MM.1S (cell line): Measurements from ENCODE around the gene CCNC.

Source experiments
- DNase-seq: peaks from one replicate; pipeline ENCODE4 v3.0.0-alpha.2; 2015
- H2AFZ ChIP-seq: fragments of 300-600 bp; sonication (generic); 2 replicates; pipeline ENCODE4 v1.6.0; 2016; ENCODE audit warnings: antibody characterized with exemption, low read length
- H3F3A ChIP-seq: fragments of 300-600 bp; sonication (generic); 2 replicates; pipeline ENCODE4 v1.6.1; 2016; ENCODE audit warnings: mild to moderate bottlenecking, antibody characterized with exemption, low read length, moderate library complexity, mixed read lengths; ENCODE audit not compliant: insufficient read depth
- H3K27ac ChIP-seq: fragments of 300-600 bp; sonication (generic); 2 replicates; pipeline ENCODE4 v1.5.1; 2016; ENCODE audit warnings: mild to moderate bottlenecking, low read length
- H3K27me3 ChIP-seq: fragments of 300-600 bp; sonication (generic); replicated peaks from 2 replicates; pipeline ENCODE4 v1.6.0; 2016; ENCODE audit warnings: low read length; ENCODE audit not compliant: insufficient read depth
- H3K36me3 ChIP-seq: fragments of 300-600 bp; sonication (generic); replicated peaks from 2 replicates; pipeline ENCODE4 v1.6.1; 2016; ENCODE audit warnings: mild to moderate bottlenecking, low read length, mixed read lengths; ENCODE audit not compliant: insufficient read depth
- H3K4me1 ChIP-seq: fragments of 300-600 bp; sonication (generic); 2 replicates; pipeline ENCODE4 v1.6.1; 2016; ENCODE audit warnings: low read length, mixed read lengths
- H3K4me2 ChIP-seq: fragments of 300-600 bp; sonication (generic); 2 replicates; pipeline ENCODE4 v1.6.0; 2016; ENCODE audit warnings: low read depth, low read length
- H3K4me3 ChIP-seq: fragments of 300-600 bp; sonication (generic); 2 replicates; pipeline ENCODE4 v1.5.1; 2016; ENCODE audit warnings: low read length, mixed read lengths
- H3K79me2 ChIP-seq: fragments of 300-600 bp; sonication (generic); 2 replicates; pipeline ENCODE4 v1.6.1; 2016; ENCODE audit warnings: mixed run types, low read length, mixed read lengths
- H3K9ac ChIP-seq: fragments of 300-600 bp; sonication (generic); 2 replicates; pipeline ENCODE4 v1.6.1; 2016; ENCODE audit warnings: low read length, mixed read lengths
- H3K9me2 ChIP-seq: fragments of 300-600 bp; sonication (generic); replicated peaks from 2 replicates; pipeline ENCODE4 v1.6.1; 2016; ENCODE audit warnings: mild to moderate bottlenecking, low read length, mixed read lengths; ENCODE audit not compliant: insufficient read depth
- H3K9me3 ChIP-seq: fragments of 300-600 bp; sonication (generic); replicated peaks from 2 replicates; pipeline ENCODE4 v1.6.1; 2016; ENCODE audit warnings: mild to moderate bottlenecking, low read length, mixed read lengths; ENCODE audit not compliant: insufficient read depth
- H4K20me1 ChIP-seq: fragments of 300-600 bp; sonication (generic); 2 replicates; pipeline ENCODE4 v1.6.1; 2016; ENCODE audit warnings: mild to moderate bottlenecking, low read length, moderate library complexity, mixed read lengths; ENCODE audit not compliant: insufficient read depth
- CTCF ChIP-seq: fragments of 300-600 bp; sonication (generic); IDR thresholded peaks from 2 replicates; pipeline ENCODE4 v1.5.1; 2016; ENCODE audit warnings: antibody characterized with exemption, low read length, mixed read lengths
- EZH2 ChIP-seq: fragments of 300-600 bp; sonication (generic); optimal IDR thresholded peaks from 2 replicates; pipeline ENCODE3; 2017; ENCODE audit warnings: low read depth, mild to moderate bottlenecking, antibody characterized with exemption, low read length, mixed read lengths
- EZH2phosphoT487 ChIP-seq: fragments of 300-600 bp; sonication (generic); IDR thresholded peaks from 2 replicates; pipeline ENCODE4 v1.6.1; 2018; ENCODE audit warnings: antibody characterized with exemption, low read length

CCNC gene

GRCh38 chr6:99507648-99508047 lies 60.8 kb downstream of the CCNC start:
- TF ChIP-seq CTCF = no peak
- H3K9ac ChIP-seq = no peak overlapping the region
- no peak overlapping the region for H3K4me2 ChIP-seq
- H3K27ac ChIP-seq = no peak overlapping the region
- no peaks in the 10 kb centered on the region for H3K9me2 ChIP-seq
- no peaks in the 10 kb centered on the region for H3K4me1 ChIP-seq
- H3K36me3 ChIP-seq = no peaks in the 10 kb centered on the region
- DNase-seq = no peak
- no peaks in the 10 kb centered on the region for H3K27me3 ChIP-seq
- H2AFZ ChIP-seq = no peak overlapping the region
- H3K4me3 ChIP-seq = no peak overlapping the region
- no peaks in the 10 kb centered on the region for H3K9me3 ChIP-seq
- no peaks in the 10 kb centered on the region for H3F3A ChIP-seq
- H3K79me2 ChIP-seq = peaks cover 7% of the 10 kb centered on the region
- no peaks in the 10 kb centered on the region for H4K20me1 ChIP-seq

GRCh38 chr6:99501762-99502161 lies 66.7 kb downstream of the CCNC start:
- Histone ChIP-seq H3K27ac (no peak overlapping the region), H3K4me1 (no peaks in the 10 kb centered on the region), H3K4me3 (no peak overlapping the region), H2AFZ (no peak overlapping the region), H3K36me3 (no peaks in the 10 kb centered on the region; the same call in 1 of the 2 replicates), H3K9ac (no peak overlapping the region), H3F3A (no peaks in the 10 kb centered on the region), H3K4me2 (no peak overlapping the region), H3K27me3 (no peaks in the 10 kb centered on the region), H3K9me2 (no peaks in the 10 kb centered on the region), H4K20me1 (no peaks in the 10 kb centered on the region), H3K79me2 (no peaks in the 10 kb centered on the region), H3K9me3 (no peaks in the 10 kb centered on the region)
- no peak for TF ChIP-seq EZH2phosphoT487
- TF ChIP-seq EZH2 = no peak
- TF ChIP-seq CTCF = no peak
- no peak for DNase-seq

- Histone ChIP-seq H3K36me3 (no peaks in the 10 kb centered on the region; the same call in 1 of the 2 replicates), H3K9me3 (no peaks in the 10 kb centered on the region), H3K9ac (no peak overlapping the region), H3K4me3 (no peak overlapping the region), H2AFZ (no peak overlapping the region), H3K27ac (no peak overlapping the region), H3K9me2 (no peaks in the 10 kb centered on the region), H4K20me1 (no peaks in the 10 kb centered on the region), H3K4me2 (no peak overlapping the region), H3K27me3 (no peaks in the 10 kb centered on the region), H3K79me2 (no peaks in the 10 kb centered on the region), H3F3A (no peaks in the 10 kb centered on the region), H3K4me1 (no peaks in the 10 kb centered on the region)
- TF ChIP-seq CTCF (no peak), EZH2 (no peak), EZH2phosphoT487 (no peak)
- DNase-seq = no peak
These were observed 70.0 kb downstream of the CCNC start for GRCh38 chr6:99498421-99498820.

GRCh38 chr6:99495466-99495865 lies 73.0 kb downstream of the CCNC start:
- Histone ChIP-seq H3K79me2 (no peaks in the 10 kb centered on the region), H3K9me3 (no peaks in the 10 kb centered on the region)

More at GRCh38 chr6:99495466-99495865, 73.0 kb downstream of the CCNC start:
- Histone ChIP-seq H2AFZ (no peak overlapping the region), H3K9ac (no peak overlapping the region), H3K36me3 (no peaks in the 10 kb centered on the region), H3K27me3 (no peaks in the 10 kb centered on the region), H3F3A (no peaks in the 10 kb centered on the region), H3K4me3 (no peak overlapping the region), H3K27ac (no peak overlapping the region), H3K4me2 (no peak overlapping the region), H3K4me1 (no peaks in the 10 kb centered on the region), H3K9me2 (no peaks in the 10 kb centered on the region), H4K20me1 (no peaks in the 10 kb centered on the region)
- no peak for DNase-seq
- TF ChIP-seq EZH2 = no peak
- TF ChIP-seq CTCF = no peak
- TF ChIP-seq EZH2phosphoT487 = no peak
